B cell (primary cell): ENCODE measurements around the gene CLDN11.

Source experiments
- EZH2 ChIP-seq: IDR thresholded peaks from 2 replicates; pipeline ENCODE4 v1.6.1; 2012; ENCODE audit warnings: borderline replicate concordance, low read depth, mild to moderate bottlenecking, moderate library complexity, low read length; ENCODE audit not compliant: insufficient read depth, poor library complexity, severe bottlenecking
- TF ChIP-seq, protein P1 (sequence below): fragments of 200-600 bp; IDR thresholded peaks from one replicate; pipeline ENCODE4 v1.8.0; 2022; ENCODE audit warnings: antibody characterized with exemption, mild to moderate bottlenecking

DNA sequence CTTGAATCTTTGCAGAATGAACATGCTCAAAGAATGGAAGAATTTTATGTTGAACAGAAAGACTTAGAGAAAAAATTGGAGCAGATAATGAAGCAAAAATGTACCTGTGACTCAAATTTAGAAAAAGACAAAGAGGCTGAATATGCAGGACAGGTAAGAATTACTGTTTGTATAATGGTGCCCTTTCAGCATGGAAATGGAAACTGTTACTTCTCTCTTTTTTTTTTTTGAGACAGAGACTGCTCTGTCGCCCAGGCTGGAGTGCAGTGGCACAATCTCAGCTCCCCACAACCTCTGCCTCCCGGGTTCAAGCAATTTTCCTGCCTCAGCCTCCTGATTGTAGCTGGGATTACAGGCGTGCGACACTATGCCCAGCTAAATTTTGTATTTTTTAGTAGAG is 27.6 kb upstream of the CLDN11 start:
- TF ChIP-seq, protein P1, sequence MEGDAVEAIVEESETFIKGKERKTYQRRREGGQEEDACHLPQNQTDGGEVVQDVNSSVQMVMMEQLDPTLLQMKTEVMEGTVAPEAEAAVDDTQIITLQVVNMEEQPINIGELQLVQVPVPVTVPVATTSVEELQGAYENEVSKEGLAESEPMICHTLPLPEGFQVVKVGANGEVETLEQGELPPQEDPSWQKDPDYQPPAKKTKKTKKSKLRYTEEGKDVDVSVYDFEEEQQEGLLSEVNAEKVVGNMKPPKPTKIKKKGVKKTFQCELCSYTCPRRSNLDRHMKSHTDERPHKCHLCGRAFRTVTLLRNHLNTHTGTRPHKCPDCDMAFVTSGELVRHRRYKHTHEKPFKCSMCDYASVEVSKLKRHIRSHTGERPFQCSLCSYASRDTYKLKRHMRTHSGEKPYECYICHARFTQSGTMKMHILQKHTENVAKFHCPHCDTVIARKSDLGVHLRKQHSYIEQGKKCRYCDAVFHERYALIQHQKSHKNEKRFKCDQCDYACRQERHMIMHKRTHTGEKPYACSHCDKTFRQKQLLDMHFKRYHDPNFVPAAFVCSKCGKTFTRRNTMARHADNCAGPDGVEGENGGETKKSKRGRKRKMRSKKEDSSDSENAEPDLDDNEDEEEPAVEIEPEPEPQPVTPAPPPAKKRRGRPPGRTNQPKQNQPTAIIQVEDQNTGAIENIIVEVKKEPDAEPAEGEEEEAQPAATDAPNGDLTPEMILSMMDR: no peak
- no peak for TF ChIP-seq EZH2
